GM20431 (cell line): ENCODE data around the gene CCL22.

Source experiments
- in situ Hi-C: fragments of 300-500 bp; cut with MseI, MboI; formaldehyde crosslinking; loops from one replicate; pipeline ENCODE4 v1.15.0; 2020; ENCODE audit warnings: low sequenced_read_pairs; ENCODE audit not compliant: unreplicated experiment

CCL22 gene

DNA sequence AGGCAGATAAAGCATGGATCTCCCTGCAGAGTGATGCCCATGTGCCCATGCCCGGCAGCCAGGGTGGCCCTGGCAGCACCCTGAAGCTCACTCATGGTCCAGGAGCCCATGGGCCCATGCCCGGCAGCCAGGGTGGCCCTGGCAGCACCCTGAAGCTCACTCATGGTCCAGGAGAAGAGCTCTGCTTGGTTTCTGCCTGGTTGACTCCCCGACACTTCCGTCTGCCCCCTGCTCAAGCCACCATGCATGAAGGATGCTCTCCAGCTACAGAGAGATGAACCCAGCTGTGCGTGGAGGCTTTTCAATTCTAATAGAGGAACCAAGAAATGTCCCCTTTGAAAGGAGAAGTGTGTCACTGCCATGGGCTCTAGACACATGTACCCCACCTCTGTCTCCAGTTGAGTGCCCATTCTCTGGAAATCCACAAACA is 54.7 kb downstream of the CCL22 start:
- in situ Hi-C loops, result loop anchor here (10.0 to 25.0 kb wide), 2 partner anchors 109 to 326 kb away; partner anchors contain the start of gene CPNE2

DNA sequence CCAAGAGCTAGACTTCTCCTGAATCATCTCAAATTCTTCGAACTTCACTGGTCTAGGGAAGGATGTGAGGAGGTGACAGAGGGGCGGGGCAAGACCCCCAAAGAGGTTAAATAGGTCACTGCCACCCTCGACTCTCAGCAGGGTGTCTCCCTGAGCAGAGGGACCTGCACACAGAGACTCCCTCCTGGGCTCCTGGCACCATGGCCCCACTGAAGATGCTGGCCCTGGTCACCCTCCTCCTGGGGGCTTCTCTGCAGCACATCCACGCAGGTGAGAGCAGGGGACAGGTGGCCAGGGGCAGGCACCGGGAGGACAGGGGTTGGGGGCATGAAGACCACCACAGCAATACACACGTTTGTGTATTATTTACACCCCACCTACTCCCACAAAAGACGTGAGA is 55.1 kb downstream of the CCL22 start:
- in situ Hi-C loops, result loop anchor here (10.0 to 25.0 kb wide), 2 partner anchors 109 to 326 kb away; partner anchors contain the start of gene CPNE2
